Kidney tubule cell (primary cell): ENCODE results near the gene ELOVL6.

Source experiments
- DNase-seq: peaks from one replicate; pipeline ENCODE4 v3.0.0-alpha.2; 2018; ENCODE audit warnings: low spot score

Gene ELOVL6

GRCh38 chr4:110025718-110026117, 172.7 kb downstream of the ELOVL6 start:
- DNase-seq = no peak

GRCh38 chr4:110025056-110025455, 173.4 kb downstream of the ELOVL6 start:
- no peak for DNase-seq

GRCh38 chr4:110022457-110022856, 176.0 kb downstream of the ELOVL6 start:
- no peak for DNase-seq

GRCh38 chr4:110020646-110021443, 177.6 kb downstream of the ELOVL6 start:
- no peak for DNase-seq

- peak; percentile 6 for DNase-seq
These were observed 178.3 kb downstream of the ELOVL6 start for GRCh38 chr4:110020139-110020538.

- no peak for DNase-seq
These were observed 179.3 kb downstream of the ELOVL6 start for GRCh38 chr4:110019153-110019552.

- no peak for DNase-seq
These were observed 184.2 kb downstream of the ELOVL6 start for GRCh38 chr4:110014233-110014632.

- no peak for DNase-seq
These were observed 185.5 kb downstream of the ELOVL6 start for GRCh38 chr4:110012917-110013316.

GRCh38 chr4:110010797-110011196, 187.6 kb downstream of the ELOVL6 start:
- DNase-seq = no peak

- DNase-seq = no peak
These were observed 188.9 kb downstream of the ELOVL6 start for GRCh38 chr4:110009550-110009949.

GRCh38 chr4:110008540-110008939, 189.9 kb downstream of the ELOVL6 start:
- DNase-seq = no peak

GRCh38 chr4:110007217-110007616, 191.2 kb downstream of the ELOVL6 start:
- DNase-seq = peak; percentile 53

- peak; percentile 77 for DNase-seq
These were observed 192.9 kb downstream of the ELOVL6 start for GRCh38 chr4:110005461-110006056.

- DNase-seq = no peak
These were observed 193.9 kb downstream of the ELOVL6 start for GRCh38 chr4:110004556-110004955.

- DNase-seq = peak; percentile 69
These were observed 194.8 kb downstream of the ELOVL6 start for GRCh38 chr4:110003401-110004187.

GRCh38 chr4:110002326-110002725, 196.1 kb downstream of the ELOVL6 start:
- no peak for DNase-seq

GRCh38 chr4:109999585-109999912, 198.9 kb downstream of the ELOVL6 start:
- no peak for DNase-seq

GRCh38 chr4:109998867-109999584, 199.4 kb downstream of the ELOVL6 start:
- DNase-seq = peak; percentile 69

- peak; percentile 46 for DNase-seq
These were observed 201.9 kb downstream of the ELOVL6 start for GRCh38 chr4:109996526-109996925.
